Astrocyte of the cerebellum (primary cell): ENCODE results near the gene NHSL2.
"Not testable (repeated sequence)": the region's sequence is repeated elsewhere in the genome, so short reads cannot be mapped to it uniquely, and the experiment has no call there.

ENCODE experiments used
- DNase-seq: peaks from one replicate; pipeline ENCODE4 v3.0.0-alpha.2; 2011; ENCODE audit warnings: low read depth
- H3K4me3 ChIP-seq: 2 replicates; pipeline ENCODE4 v1.5.1; 2011; ENCODE audit warnings: mild to moderate bottlenecking, low read depth, low read length, moderate library complexity
- in situ Hi-C: cut with HindIII; loops from 2 replicates; pipeline ENCODE4 v1.10.0; 2017; ENCODE audit warnings: low sequenced_read_pairs
- TF ChIP-seq, protein P1 (sequence below): IDR thresholded peaks from 2 replicates; pipeline ENCODE4 v1.5.1; 2012; ENCODE audit warnings: low read length, low read depth, moderate library complexity, mild to moderate bottlenecking; ENCODE audit errors: missing control alignments

Gene NHSL2

DNA sequence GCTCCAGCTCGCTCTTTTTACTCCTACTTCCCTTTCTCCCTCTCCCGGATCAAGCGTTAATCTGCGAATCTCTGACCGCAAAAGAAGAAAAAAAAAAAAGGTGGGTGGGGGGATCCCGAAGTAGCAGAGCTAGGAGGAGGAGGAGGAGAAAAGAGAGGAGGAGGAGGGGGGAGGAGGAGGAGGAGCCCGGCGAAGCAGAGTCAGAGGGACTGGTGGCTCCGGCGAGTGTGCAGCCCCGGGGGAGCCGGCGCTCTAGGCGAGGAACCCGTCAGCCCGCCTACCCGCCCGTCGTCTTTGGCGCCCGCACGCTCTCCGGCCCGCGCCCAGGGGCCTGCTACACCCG lies at the start of gene NHSL2:
Gene NHSL2, plus strand, starts transcription at position 203 of the 343 bp plus-strand sequence.
- peak within 1 kb of the TSS; percentile 37 for H3K4me3 ChIP-seq
- DNase-seq: no peak
- TF ChIP-seq, protein P1, sequence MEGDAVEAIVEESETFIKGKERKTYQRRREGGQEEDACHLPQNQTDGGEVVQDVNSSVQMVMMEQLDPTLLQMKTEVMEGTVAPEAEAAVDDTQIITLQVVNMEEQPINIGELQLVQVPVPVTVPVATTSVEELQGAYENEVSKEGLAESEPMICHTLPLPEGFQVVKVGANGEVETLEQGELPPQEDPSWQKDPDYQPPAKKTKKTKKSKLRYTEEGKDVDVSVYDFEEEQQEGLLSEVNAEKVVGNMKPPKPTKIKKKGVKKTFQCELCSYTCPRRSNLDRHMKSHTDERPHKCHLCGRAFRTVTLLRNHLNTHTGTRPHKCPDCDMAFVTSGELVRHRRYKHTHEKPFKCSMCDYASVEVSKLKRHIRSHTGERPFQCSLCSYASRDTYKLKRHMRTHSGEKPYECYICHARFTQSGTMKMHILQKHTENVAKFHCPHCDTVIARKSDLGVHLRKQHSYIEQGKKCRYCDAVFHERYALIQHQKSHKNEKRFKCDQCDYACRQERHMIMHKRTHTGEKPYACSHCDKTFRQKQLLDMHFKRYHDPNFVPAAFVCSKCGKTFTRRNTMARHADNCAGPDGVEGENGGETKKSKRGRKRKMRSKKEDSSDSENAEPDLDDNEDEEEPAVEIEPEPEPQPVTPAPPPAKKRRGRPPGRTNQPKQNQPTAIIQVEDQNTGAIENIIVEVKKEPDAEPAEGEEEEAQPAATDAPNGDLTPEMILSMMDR: no peak
- in situ Hi-C loops: no loop called here

DNA sequence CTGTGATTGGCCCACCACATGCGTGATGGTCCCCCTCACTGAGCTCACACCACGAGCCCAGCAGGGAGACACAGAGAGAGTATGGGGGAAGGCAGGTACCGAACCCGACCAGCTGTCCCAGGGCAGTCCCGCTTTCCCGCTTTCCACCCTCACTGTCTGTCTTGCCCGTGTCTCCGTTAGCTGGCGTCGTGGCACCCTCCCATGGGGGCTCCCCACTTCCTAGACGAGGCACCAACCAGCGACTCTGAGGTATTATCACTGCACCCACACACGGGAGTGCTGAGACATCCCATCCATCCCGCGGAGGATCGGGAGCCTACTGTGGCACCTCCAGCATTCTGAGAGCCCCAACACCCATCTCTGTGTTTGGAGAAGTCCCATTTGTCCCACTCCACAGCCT lies 43.0 kb upstream of the NHSL2 start:
- H3K4me3 ChIP-seq: no peak overlapping the region
- TF ChIP-seq, protein P1: no peak
- in situ Hi-C loops: no loop called here
- DNase-seq: no peak

DNA sequence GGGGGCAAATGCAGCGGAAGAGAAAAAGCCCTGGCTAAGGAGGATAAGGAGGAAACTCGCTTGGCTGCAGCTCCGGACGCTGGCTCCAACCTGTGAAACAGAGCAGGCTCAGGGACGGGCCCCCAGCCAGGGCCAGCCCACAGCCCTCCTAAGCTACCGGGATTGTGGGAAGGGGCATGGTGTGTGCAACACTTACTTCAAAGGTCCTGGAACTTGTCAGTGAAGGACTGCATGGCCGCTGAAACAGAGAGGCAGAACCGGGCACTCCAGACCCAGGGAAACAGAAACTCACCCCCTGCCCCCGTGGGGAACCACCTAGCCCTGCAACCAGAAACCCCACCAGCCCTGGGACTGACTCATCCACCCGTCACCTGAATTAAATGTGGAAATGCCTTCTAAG lies 41.1 kb upstream of the NHSL2 start:
- in situ Hi-C loops: not testable (repeated sequence)

DNA sequence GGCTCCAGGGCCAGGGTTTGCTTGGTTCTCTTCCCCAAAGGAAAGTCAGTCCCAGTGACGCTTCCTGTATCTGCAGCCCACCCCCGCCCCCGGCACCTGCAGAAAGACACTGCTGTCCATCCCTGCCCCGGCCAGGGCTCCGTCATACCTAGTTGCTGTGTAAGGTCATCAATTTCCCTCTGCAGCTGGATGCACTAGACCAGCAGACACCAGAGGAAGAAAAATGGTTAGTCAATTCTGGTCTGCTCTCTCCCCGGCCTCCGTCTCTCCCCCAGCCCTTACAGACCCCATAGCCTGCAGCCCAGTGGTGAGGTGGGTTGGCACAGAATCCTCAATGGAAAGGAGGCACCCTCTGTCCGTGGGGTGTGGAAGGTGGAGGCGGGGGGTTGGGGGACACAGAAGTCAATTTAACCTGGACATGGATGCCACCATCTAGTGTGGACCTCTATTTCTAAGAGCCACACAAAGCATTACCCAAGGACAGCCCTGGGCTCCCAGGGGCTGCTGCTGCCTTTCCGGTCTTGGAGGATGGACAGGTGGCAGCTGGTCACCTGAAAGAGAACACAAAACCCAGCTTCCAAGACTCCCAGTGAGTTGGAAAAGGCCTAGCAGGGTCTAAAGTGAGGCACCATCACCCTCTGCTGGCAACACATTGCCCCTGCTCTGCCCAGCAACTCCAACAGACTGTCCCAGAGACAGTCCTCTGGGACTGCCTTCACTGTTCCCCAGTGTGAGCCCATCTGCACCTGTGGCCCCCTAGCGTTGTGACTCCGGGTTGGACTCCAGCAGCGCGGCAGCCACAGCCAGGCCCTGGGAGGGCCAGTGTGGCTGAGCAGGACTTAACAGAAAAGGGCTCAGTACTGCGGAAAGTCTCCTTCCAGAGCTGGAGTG lies 40.2 kb upstream of the NHSL2 start:
- no peak for DNase-seq
- TF ChIP-seq, protein P1: peak; percentile 39
- no peak overlapping the region for H3K4me3 ChIP-seq
- in situ Hi-C loops: no loop called here

More for the DNA sequence above, 41.1 kb upstream of the NHSL2 start:
- DNase-seq, H3K4me3 ChIP-seq: not testable (repeated sequence)

DNA sequence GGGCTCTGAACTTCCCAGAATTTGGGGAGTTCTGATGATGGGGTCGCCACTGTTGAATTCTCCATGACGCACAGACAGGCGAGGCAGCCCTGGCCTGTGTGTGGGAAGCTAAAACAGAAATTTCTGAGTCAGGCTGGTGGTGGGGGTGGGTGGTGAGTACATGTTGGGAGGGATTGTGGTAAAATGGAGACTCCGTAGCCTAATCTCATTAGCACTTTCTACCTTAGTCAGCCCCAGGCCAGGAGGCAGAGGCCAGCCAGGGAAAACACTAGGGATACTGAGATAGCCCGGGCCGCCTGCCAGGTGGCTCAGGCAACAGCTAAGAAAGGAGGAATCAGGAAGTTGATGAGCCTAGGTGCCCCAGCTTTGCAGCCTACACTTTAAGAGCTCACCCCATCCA lies 39.3 kb upstream of the NHSL2 start:
- H3K4me3 ChIP-seq: no peak overlapping the region
- DNase-seq: peak; percentile 49
- in situ Hi-C loops: no loop called here
- TF ChIP-seq, protein P1: no peak

DNA sequence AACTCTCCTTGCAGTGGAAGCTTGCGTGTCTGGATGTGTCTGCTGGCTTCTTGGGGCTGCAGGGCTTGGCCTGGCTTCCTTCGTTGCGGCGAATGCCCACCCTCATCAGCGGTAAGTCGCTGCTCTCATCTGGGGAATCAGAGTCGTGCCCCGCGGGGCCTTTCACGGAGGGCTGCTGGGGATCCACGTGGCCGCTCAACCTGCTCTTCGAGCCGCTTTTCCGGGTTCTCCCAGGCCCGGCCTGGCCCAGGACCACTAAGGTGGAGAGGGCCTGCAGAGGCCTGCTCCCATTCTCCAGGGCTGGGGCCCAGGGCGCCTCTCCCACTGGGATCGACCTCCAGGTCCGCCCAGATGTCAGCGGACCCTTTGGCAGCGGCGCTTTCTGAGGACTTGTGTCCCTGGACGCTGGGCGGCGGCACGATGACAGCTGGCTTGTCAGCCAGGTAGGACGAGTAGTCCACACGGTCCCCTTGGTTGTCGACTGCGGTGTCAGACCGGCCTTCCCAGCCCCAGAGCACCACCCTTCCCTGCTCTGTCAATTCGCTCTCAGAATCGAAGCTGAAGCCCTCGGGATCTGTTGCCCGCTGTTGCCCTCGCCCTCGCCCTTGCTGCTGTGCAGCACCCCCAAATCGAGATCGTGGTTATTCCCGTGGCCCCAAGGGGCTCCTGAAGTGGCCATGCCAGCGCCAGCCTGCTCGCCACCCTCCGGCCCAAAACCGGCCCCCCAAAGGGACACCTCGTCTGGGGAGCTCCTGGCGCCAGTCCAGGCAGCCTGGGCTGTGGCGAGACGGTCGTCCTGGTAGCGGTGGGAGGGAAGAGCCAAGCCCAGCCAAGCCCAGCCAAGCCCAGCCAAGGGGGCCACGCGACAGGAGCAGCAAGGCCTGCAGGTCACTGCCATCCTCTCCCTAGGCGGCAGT lies 37.8 kb upstream of the NHSL2 start:
- DNase-seq: no peak
- in situ Hi-C loops: no loop called here
- H3K4me3 ChIP-seq: no peak overlapping the region
- TF ChIP-seq, protein P1: no peak
